Activated CD8-positive, alpha-beta memory T cell treated with anti-CD3 and anti-CD28 coated beads for 24 hours (primary cell): ENCODE data around the gene NPC1L1.
"Not testable (repeated sequence)": the region's sequence is repeated elsewhere in the genome, so short reads cannot be mapped to it uniquely, and the experiment has no call there.

Source experiments
- DNase-seq: peaks from one replicate; pipeline ENCODE4 v3.0.0-alpha.2; 2020

Gene NPC1L1

DNA sequence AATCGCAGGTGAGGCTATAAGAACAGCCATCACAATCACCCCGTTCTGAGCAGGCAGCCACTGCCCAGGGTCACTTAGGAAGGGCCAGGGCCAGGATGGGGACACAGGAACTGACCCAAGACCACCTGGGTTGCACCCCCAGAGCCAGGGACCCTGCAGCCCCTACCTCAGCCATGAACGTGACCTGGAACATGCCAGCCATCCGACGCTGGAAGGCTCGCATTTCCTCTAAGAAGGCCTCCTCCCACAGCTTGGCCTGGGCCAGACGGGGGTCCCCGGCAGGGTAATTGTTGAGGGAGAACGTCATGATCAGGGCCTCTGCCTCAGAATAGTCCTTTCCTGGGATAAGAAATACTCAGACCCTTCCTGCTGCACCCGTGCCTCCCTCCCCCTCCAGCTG is 5.0 kb downstream of the NPC1L1 start:
- DNase-seq: no peak

DNA sequence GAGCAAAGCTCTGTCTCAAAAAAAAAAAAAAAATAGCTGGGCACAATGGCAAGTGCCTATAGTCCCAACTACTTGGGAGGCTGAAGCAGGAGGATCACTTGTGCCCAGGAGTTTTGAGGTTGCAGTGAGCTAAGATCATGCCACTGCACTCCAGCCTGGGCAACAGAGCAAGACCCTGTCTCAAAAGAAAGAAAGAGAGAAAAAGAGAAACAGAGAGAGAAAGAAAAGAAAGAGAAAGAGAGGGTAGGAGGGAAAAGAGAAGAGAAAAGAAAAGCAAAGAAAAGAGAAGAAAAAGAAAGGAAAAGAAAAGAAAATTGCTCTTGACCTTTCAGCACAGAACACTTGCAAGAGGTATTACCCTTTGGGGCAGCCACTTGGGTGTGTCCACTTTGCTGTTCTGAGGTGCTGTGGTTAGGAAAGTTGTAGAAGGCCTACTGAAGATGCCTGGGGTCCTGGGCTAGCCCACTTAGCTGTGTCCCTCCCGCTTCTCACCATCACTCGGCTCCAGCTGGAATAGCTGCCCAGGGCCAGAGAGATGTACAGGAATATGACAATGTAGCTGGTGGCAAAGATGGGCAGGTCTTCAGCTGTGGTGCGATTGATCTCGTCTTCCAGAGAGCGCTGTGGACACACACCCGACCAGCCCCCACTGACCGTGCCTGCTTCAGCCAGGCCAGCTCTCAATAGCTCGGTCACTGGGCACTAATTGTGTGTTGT is 5.6 kb downstream of the NPC1L1 start:
- DNase-seq: no peak

DNA sequence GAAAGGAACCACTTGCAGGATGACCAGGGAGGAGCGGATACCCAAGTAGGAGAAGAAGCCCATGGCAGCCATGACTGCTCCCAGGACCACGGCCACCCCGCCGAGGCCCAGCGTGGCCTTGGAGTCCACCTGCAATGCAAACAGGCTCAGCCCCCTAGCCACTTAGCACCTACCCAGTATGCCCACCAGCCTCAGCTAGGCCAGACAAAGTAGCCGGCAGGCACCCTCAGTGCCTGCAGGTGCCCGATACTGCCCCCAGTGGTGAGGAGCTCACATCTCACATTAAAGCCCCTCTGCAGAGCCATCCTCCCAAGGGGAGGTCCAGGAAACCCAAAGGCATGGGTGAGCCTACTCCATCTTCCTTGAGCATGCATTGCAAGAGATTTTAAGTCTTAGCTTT is 6.6 kb downstream of the NPC1L1 start:
- DNase-seq: peak; percentile 70

DNA sequence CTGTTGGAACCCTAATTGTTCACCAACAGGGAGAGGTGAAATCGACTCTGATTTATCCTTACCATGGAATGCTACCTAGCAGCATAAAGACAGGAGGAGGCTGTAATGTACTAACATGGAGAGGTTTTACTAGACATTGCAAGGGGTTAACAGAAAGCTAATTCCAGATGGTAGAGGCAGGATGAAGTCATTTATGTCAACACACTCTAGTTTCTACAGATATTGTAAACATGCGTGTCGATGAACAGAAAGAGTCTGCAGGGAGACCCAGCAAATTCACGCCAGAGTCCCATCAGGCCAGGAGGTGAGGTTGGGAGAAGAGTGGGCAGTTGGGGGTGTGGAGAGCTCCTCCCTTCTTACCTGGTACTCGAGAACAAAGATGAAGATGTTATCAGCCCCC is 7.0 kb downstream of the NPC1L1 start:
- no peak for DNase-seq

DNA sequence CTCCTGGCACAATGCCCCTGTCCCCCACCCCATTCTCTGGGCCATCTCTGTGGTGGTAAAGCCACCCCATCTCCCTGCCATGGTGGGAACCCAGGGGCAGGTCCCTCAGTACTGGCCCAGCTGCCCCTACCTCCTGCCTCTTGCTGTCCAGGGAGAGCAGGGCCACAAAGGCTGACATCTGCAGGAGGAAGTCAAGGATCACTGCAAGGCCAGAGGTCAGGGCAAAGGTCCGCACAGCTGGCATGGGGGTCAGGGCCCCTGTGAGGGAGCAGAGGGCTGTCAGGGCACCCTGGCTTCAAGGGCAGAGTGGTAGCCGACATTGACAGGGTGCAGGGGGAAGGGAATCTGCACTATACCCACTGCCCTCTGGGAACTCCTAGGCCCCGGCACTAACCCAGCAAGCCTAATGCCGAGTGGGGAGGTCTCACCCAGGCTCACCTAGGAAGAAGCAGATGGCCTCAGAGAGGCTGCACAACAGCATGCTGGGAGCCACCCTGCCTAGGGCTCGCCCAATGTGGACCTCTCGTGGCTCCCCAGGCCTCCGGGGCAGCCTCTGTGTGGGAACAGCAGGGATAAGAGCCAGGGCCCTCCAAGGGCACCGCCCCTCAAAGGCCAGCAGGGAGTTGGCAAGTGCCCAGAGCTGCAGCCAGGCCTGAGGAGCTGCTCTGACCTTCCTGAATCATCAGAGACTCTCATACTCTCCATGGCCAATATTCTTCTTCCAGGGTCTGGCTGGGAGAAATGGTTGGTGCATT is 7.7 kb downstream of the NPC1L1 start:
- DNase-seq: no peak

DNA sequence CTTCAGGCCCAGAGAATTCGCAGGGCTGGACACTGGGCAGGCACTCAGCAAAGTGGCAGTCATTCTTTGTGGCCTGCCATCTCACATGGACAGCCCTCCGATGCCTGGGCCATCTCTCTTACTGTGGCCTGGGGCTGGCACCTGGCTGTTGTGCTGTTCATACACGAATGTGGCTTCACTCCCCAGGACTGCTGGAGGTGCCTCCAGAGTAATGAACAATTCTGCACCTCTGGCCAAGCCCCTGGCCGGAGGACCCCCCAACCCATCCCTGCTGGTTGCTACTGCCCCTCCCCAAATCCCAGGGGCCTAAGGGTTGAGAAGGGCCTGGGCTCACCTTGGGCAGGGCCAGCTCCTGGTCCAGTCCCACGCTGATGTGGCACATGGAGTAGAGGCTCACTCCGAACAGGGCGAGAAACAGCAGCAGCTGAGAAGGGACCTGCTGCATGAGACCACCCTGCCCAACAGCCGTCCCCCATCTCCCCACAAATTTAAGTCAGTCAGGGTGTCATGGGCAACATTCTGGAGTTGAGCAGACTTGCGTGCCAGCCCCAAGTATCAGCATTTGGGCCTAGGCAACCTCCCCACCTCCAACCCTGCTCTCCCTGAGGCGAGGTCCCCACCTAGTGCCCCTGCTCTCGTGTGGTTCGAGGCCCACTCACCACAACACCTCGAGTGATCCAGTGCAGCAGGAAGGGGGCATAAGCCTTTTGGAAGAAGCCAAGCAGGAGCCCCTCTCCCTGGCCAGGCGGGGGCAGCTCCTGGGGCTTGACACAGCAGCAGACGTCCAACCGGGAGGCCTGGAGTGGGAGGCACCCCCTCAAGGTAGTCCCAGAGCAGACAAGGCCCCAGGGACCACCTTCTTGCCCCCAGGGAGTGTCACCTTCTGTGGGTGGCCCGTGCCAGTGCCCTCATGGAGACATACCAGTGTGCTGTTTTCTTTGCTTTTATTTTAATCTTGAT is 9.4 kb downstream of the NPC1L1 start:
- no peak for DNase-seq

DNA sequence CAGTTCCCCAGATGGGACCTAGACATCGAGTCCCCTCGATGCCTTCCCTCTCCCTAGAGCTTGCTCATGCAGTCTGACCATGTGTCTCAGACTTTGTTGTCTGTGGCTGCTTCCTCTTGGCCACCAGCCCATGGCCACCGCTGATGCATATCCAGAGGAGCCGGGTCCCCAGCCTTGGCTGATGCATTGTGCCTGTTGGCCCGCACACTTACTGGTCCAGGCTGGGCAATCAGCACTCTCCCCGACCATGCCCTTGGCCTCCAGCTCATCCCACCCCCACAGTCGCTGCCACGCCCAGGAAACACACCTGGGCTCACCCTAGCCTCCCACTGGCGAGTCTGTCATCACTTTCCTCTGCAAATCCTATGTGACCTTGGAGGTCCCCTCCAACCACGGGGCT is 10.1 kb downstream of the NPC1L1 start:
- DNase-seq: no peak

DNA sequence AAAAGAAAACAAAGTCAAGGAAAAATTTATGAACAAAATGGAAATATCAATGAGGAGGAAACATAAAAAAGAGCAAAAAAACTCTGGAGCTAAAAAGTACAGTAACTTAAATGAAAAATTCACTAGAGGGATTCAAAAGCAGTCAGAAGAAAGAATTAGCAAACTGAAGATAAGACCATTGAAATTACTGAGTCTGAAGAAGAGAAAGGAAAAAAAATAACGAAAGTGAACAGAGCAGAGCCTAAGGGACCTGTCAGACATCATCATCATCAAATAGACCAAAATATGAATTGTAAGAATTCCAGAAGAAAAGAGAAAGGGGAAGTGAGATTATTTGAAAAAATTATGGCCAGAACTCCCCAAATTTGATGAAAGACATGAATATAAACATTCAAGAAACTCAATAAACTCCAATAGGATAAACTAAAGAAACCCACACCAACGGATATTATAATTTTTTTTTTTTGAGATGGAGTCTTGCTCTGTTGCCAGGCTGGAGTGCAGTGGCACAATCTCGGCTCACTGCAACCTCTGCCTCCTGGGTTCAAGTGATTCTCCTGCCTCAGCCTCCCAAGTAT is 16.2 kb downstream of the NPC1L1 start:
- DNase-seq: no peak

DNA sequence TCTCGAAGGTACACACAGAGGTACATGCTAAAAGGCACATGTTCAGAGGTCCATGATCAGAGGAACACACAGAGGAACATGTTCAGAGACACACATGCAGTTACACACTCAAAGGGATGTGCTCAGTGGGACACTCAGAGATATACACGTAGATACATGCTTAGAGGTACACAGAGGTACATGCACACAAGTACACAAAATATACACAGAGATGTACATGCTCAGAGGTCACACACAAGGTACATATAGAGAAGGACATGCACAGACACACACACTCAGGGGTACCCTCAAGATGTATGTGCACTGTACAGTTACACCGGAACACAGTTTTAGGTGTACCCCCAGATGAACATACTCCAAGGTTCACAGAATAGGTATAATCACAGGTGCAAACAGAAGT is 18.8 kb downstream of the NPC1L1 start:
- DNase-seq: peak; percentile 5

DNA sequence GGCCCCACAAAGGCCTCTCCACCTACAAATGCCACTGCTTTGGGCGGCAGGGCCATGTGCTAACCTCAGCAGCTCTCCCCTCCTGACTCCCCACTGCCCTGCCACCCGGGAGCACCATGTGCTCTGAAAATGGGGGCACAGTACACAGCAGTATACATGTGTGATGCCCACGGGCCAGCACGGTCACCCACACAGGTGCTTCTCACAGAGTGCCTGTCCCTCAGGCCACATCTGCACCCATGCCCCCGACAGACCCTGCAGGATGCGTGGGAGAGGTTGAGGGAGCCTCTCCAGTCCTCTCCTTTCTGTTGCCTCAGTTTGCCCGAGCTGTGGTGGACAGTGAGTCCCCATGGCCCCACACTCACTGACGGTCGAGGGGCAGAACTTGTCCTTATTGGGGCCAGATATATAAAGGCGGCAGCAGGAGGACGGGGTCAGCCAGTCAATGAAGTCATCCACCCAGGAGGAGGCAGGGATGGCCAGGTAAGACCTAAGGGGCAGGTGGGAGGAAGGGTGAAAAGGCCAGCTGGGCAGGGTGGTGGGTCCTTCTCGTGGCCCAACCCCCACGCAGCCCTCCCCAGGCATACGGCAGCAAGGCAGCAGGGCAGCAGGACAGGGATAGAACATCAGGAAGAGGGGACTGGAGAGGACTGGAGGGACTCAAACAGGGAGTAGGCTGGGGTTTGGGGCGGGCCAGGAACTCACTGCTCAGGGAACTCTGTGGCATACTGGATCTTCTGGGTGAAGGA is 19.6 kb downstream of the NPC1L1 start:
- DNase-seq: peak; percentile 33

DNA sequence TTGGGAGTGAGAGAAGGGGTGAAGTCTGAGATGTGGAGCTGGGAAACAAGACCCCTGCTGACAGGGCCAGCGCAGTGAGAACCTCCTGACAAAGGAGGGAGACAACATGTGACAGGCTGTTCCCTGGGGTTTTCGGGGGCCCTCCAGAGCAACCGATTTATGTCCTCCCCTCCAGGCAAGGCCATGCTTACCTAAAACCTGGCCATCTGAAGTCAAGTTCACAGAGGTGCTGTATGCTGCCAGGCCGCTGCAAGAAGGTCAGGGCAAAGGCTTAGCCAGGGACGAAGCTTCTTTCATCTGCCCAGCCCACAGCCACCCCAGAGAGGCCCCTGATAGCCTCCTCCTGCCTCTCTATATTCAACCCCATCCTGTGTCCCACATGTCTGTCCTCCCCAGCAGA is 20.6 kb downstream of the NPC1L1 start:
- DNase-seq: peak; percentile 40

DNA sequence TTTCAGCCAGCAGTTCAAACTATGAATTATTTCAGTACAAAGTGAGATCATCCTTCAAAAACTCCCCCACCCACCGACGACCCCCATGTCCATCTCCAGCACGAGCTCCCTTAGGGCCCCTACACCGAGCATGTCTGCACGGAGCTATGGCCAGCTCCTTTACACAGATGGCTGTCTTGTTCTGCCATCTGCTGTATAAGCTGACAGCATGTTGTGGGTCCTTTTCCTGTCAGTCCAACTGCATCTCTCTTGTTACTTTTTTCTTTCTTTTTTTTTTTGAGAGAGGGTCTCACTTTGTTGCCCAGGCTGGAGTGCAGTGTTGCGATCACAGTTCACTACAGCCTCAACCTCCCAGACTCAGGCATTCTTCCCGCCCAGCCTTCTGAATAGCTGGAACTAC is 21.6 kb downstream of the NPC1L1 start:
- DNase-seq: no peak

DNA sequence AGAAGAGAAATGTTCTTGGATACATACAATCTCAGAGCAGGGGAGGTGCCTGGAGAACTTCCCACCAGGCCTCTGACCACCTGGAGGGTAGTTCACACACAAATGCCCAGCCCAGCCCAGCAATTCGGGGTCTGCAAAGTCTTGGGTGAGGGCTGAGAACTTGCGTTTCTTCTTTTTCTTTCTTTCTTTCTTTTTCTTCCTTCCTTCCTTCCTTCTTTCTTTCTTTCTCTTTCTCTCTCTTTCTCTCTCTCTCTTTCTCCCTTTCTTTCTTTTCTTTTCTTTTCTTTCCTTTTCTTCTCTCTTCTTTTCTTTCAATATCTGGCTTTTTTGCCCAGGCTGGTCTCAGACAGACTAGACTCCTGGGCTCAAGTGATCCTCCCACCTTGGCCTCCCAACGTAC is 22.4 kb downstream of the NPC1L1 start:
- no peak for DNase-seq

DNA sequence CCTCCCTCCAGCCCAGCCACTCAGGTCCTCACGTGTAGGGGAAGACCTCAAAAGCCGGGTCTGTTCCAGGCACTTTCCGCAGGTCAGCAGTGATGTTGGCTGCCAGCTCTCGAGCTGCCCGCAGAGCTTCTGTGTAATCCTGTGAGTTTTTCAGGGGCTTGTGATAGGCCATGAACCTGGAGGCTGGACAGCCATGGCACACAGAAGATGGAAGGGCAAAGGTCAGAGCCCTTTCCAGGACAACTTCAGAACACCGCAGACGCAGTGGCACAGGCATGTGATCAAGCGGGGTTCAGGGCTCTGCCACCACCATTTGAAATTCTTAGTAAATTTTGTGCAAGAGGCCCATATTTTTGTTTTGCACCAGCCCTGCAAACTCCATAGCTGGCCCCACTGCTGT is 24.0 kb downstream of the NPC1L1 start:
- DNase-seq: no peak

DNA sequence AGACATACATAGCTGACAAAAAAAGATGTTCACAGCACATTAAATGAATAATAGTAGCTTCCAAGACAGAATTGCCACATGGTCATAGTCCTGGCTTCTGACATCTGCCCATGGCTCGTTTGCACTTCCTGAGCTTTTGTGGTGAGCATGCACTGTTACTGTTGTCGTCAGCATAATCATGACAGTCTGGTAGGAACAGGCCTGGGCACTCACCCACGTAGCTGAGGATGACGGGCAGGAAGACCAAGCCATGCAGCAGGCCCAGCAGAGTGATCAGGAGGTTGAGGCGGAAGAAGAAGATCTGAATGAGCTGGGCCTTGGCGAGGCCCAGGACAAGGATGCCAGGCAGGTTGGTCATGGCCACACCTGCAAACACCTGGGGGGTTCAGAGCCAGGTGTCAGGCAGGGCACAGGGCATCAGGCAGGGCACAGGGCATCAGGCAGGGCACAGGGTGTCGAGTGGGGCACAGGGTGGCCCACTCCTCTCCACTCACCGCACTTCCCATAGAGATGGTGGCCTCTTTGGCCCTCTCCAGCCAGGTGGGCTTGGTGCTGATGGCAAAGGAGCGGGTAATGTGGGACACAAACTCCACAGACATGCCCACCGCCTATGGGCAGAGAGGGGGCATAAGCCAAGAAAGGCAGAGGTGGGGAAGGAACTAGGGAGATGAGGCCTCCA is 25.4 kb downstream of the NPC1L1 start:
- no peak for DNase-seq

DNA sequence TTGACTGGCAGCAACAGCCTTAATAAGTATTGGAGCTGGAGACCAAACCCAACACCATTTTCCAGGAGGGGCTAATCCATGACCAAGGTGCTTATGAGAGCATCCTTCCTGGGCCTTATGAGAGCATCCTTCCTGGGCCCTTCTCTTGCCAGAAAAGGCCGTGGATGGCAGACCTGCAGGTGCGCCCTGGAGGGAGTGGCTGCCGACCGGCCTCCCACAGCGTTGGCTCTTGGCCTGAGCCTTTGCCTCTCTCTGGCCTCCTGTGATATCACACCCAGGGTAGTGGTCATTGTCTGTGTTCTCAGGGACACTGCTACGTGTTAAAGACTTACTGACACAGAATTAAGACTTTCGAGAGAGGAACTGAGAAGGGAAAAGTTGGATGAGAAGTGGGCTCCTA is 28.4 kb downstream of the NPC1L1 start:
- DNase-seq: no peak

DNA sequence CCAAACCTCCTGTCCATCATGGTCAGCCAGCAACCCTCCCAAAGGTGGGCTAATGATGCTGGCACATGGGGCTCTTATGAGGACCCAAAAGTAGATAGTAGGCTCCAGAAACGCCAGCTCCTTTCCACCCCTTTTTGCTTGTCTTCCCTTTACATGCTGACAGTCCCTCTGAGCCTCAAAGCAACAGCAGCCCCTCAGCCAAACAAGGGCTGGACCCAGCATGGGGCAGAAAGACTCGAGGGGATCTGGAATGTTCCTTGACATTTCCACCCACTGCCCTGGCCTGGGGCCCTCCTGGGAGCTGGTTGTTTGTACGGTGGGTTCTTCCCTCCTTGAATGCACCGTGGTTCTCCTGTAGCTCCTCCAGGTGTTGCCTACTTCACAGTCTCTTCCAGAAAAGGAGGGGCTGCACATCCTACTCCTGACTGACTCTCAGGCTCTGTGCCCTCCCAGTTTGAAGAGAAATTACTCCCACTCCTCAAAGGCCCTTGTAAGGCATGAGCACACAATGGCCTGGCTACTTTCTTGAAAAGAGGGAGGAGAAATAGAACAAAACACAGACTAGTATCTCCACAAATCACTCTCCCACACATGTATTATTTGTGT is 29.2 kb downstream of the NPC1L1 start:
- DNase-seq: no peak

DNA sequence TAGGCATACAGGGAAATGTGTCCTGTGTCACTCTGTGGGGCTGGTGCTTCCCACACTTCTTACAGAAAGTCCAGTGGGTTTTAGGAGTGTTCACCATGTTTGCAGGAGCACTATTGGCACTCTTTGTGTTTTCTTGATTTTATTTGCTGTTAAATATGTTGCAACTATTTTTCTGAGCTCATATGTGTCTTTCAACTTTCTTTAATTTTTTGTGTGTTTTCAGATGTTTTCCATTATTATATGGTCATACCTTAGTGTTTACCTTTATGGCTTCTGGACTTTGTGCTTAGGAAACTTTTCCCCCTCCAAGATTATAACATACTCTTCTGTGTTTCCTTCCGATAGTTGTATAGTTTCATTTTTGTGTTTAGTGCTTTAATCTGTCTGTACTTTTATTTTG is 29.9 kb downstream of the NPC1L1 start:
- DNase-seq: no peak

DNA sequence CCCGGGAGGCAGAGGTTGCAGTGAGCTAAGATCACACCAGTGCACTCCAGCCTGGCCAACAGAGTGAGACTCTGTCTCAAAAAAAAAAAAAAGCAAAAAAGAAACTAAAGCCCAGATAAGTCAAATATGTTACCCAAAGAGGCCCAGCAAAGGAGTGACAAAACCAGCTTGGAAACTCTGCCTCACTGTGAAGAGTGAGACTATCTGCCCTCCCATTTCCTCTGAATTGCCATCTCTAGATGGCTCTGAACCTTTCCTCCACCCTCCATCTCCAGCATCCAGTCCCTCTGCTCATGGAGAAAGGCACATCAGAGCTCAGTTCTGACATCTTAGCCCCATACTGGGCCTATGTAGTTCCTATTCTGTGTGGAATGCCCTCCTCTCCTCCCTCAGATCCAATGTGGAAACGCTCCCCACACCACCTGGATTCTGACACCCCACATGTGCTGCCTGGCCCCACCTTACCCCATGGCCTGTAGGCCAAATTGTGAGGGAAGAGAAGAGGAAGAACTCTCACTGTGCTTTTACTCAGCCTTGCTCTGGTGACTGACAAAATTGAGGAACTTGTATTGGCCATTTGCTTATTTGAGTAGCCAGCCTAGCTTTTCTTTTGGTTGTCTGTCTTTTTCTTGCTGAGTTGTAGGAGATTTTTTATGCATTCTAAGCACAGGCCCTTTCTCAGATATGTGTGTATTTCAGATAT is 32.7 kb downstream of the NPC1L1 start:
- DNase-seq: no peak

DNA sequence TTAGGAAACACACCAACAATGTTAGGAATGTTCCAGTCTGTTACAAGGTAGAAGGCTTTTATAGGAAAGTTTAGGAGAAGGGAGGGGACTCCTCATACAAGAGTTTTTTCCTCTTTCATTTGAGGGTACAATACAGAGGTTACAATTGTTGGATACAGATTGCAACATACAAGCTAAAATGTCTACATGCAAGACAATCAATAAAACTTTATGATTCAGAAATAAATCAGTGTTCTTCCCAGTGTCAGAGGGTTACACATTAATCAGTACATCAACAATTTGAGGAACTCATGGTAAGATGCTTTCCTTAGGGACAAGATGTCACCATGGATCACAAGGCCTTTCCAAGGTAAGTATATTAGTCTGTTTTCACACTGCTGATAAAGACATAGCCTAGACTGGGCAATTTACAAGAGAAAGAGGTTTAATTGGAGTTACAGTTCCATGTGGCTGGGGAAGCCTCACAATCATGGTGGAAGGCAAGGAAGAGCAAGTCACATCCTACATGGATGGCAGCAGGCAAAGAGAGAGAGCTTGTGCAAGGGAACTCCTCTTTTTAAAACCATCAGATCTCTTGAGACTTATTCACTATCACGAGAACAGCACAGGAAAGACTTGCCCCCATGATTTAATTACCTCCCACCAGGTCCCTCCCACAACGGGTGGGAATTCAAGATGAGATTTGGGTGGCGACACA is 34.4 kb downstream of the NPC1L1 start:
- not testable (repeated sequence) for DNase-seq
